Mesothelial cell of epicardium (in vitro differentiated cells): ENCODE data around the gene EVX1. TPM values are rescaled to one million over a fixed set of nuclear protein-coding genes. Genes with fewer than 3 reads are reported as not detected.

Source experiments
- DNase-seq, 2 experiments: peaks; one replicate each; pipeline ENCODE4 v3.0.0; 2021; ENCODE audit warnings: low spot score in 2 of 2; ENCODE audit not compliant: unreplicated experiment in 2 of 2
- H3K27ac Mint-ChIP-seq: 2 replicates; pipeline ENCODE4 v1.8.0; 2021; ENCODE audit warnings: mixed read lengths
- H3K27me3 Mint-ChIP-seq: 2 replicates; pipeline ENCODE4 v1.8.0; 2021; ENCODE audit warnings: low read depth, mixed read lengths
- H3K36me3 Mint-ChIP-seq: 2 replicates; pipeline ENCODE4 v1.8.0; 2021; ENCODE audit warnings: mixed read lengths
- H3K4me1 Mint-ChIP-seq: 2 replicates; pipeline ENCODE4 v1.8.0; 2021; ENCODE audit warnings: mixed read lengths
- H3K4me3 Mint-ChIP-seq: 2 replicates; pipeline ENCODE4 v1.8.0; 2021; ENCODE audit warnings: mild to moderate bottlenecking, moderate library complexity, mixed read lengths
- H3K9me3 Mint-ChIP-seq: 2 replicates; pipeline ENCODE4 v1.8.0; 2021; ENCODE audit warnings: mixed read lengths
- total RNA-seq: library from RNA; stranded (reverse); gene quantifications from 3 replicates; pipeline ENCODE4 v1.2.1, GENCODE V29; 2021
- TF ChIP-seq, protein P1 (sequence below): fragments of 200-600 bp; sonication (generic); IDR thresholded peaks from one replicate; pipeline ENCODE4 v1.5.0; 2021; ENCODE audit warnings: antibody characterized with exemption; ENCODE audit not compliant: unreplicated experiment

EVX1 gene
- total RNA-seq, 1 donor from 2014 or later = 1.4 TPM

DNA sequence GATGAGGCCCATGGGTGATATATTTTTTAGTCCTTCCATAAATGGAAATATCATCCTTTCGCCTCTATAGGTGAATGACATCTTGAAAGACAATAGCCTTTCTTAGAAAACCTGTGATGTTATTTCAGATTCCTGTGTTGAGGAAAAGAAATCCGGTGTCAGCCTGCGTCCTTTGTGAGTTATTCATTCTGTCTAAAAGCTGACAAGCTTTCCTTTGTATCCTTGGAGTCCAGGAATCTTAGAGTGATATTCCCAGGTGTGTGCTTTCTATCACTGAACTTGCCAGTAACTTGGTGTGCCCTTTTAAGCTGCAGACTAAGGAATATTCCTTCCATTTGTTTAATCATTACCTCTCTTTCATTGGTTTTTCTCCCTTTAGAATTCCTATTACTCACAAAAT is 41.0 kb downstream of the EVX1 start:
- Mint-ChIP-seq H3K36me3 (no peaks in the 10 kb centered on the region), H3K9me3 (peaks cover 6% of the 10 kb centered on the region), H3K27ac (no peak overlapping the region), H3K27me3 (no peaks in the 10 kb centered on the region), H3K4me1 (no peaks in the 10 kb centered on the region), H3K4me3 (no peak overlapping the region)
- no peak for DNase-seq
- TF ChIP-seq, protein P1, sequence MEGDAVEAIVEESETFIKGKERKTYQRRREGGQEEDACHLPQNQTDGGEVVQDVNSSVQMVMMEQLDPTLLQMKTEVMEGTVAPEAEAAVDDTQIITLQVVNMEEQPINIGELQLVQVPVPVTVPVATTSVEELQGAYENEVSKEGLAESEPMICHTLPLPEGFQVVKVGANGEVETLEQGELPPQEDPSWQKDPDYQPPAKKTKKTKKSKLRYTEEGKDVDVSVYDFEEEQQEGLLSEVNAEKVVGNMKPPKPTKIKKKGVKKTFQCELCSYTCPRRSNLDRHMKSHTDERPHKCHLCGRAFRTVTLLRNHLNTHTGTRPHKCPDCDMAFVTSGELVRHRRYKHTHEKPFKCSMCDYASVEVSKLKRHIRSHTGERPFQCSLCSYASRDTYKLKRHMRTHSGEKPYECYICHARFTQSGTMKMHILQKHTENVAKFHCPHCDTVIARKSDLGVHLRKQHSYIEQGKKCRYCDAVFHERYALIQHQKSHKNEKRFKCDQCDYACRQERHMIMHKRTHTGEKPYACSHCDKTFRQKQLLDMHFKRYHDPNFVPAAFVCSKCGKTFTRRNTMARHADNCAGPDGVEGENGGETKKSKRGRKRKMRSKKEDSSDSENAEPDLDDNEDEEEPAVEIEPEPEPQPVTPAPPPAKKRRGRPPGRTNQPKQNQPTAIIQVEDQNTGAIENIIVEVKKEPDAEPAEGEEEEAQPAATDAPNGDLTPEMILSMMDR = no peak

DNA sequence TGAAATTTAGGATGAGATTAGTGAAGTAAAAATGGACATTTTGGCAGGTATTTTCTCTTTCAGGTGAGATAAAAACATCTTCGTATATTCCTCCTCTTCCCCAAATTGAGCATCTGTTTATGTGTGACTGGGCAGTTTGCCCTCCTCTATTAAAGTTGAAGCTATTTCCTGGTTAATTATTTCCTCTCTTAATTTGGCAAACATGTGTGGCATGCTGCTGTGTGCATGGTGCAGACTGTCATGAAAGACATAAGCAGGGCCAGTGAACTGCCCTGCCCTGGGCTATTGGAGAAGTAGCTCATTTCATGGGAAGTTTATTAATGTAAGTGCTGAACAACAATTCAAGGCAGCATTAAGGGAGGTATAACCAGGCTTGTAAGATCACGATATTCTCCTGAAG is 52.6 kb downstream of the EVX1 start:
- H3K4me1 Mint-ChIP-seq = no peaks in the 10 kb centered on the region
- no peaks in the 10 kb centered on the region for H3K27me3 Mint-ChIP-seq
- TF ChIP-seq, protein P1 = no peak
- no peaks in the 10 kb centered on the region for H3K36me3 Mint-ChIP-seq
- H3K27ac Mint-ChIP-seq = no peak overlapping the region
- no peak overlapping the region for H3K4me3 Mint-ChIP-seq
- H3K9me3 Mint-ChIP-seq = no peaks in the 10 kb centered on the region
- no peak for DNase-seq

DNA sequence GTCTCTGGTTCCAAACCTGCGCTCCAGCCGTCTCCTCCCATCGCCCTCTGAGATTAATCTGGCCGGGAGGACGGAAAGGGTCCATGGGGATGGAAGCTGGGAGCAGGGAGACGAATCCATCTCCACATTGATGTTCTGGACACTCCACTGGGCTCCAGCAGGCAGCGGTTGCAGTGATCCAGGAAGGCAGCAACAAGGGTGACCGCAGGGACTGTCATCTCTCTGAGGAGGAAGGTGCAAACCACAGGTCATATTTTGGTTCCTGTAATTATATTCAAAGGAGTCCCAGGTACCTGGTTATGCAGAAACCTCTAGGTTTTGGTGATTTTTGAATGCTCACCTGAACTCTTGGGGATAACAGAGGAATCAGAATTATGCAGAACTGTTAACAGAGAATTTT is 54.8 kb downstream of the EVX1 start:
- H3K36me3 Mint-ChIP-seq = no peaks in the 10 kb centered on the region
- no peaks in the 10 kb centered on the region for H3K27me3 Mint-ChIP-seq
- H3K9me3 Mint-ChIP-seq = no peaks in the 10 kb centered on the region
- DNase-seq = no peak
- no peaks in the 10 kb centered on the region for H3K4me1 Mint-ChIP-seq
- no peak overlapping the region for H3K27ac Mint-ChIP-seq
- TF ChIP-seq, protein P1 = no peak
- H3K4me3 Mint-ChIP-seq = no peak overlapping the region

Other genes with a start within 250 kb of the EVX1 start
- gene HOXA1, start 146.8 kb upstream of the EVX1 start, total RNA-seq = 13.7 to 14.6 TPM (median 14.0 TPM) in 3 replicates
- 30.3 to 33.9 TPM (median 30.8 TPM) in 3 replicates for gene HOXA2, start 140.1 kb upstream of the EVX1 start, total RNA-seq
- gene HOXA4, start 112.0 kb upstream of the EVX1 start, total RNA-seq = 51.0 to 55.9 TPM (median 54.7 TPM) in 3 replicates
- 128 to 133 TPM (median 133 TPM) in 3 replicates for gene HOXA5, start 99.1 kb upstream of the EVX1 start, total RNA-seq
- 43.7 to 45.6 TPM (median 44.4 TPM) in 3 replicates for gene HOXA6, start 95.0 kb upstream of the EVX1 start, total RNA-seq
- gene HOXA3, start 90.2 kb upstream of the EVX1 start, total RNA-seq = 197 to 209 TPM (median 201 TPM) in 3 replicates
- gene HOXA7, start 86.1 kb upstream of the EVX1 start, total RNA-seq = 17.4 to 18.9 TPM (median 17.9 TPM) in 3 replicates
- 10.8 to 14.5 TPM (median 13.2 TPM) in 3 replicates for gene HOXA9, start 77.3 kb upstream of the EVX1 start, total RNA-seq
- gene HOXA10, start 68.5 kb upstream of the EVX1 start, total RNA-seq = 13.1 to 14.4 TPM (median 13.8 TPM) in 3 replicates
- gene HOXA11, start 57.6 kb upstream of the EVX1 start, total RNA-seq = 3.3 to 4.2 TPM (median 3.9 TPM) in 3 replicates
- gene HOXA13, start 42.7 kb upstream of the EVX1 start, total RNA-seq = 6.9 to 7.7 TPM (median 7.5 TPM) in 3 replicates